Cardiac atrium fibroblast (primary cell): ENCODE data around the gene CST1. TPM values are rescaled to one million over a fixed set of nuclear protein-coding genes. Genes with fewer than 3 reads are reported as not detected.

Experiments
- total RNA-seq: library from RNA; depleted of rRNA; stranded (reverse); fragments of >200 nt; gene quantifications from 2 replicates; pipeline ENCODE4 v1.2.3, GENCODE V29; 2015

CST1 gene, protein sequence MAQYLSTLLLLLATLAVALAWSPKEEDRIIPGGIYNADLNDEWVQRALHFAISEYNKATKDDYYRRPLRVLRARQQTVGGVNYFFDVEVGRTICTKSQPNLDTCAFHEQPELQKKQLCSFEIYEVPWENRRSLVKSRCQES
- not detected in 2 replicates for total RNA-seq

DNA sequence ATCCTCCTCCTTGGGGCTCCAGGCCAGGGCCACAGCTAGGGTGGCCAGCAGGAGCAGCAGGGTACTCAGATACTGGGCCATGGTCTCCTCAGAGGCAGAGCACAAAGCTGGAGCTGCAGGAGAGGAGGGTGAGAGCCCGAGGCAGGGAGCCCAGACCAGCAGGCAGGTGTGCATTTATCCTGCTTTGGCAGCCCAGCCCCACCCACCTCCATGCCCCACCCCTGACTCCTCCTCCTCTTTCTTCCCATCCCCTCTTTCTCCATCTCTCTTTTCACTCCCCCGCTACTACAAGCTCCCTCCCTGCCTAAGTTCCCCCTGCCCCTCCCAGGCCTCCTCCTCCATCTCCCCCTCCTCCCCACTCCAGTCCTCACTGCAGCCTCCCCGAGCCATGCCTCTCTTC is at the start of gene CST1:
Gene CST1 (minus strand): TSS at position 150 of the 400 bp plus-strand sequence. CDS start 69 bp downstream, at position 81.

Other genes with a start within 250 kb of the CST1 start
- gene CST9L, start 182.5 kb downstream of the CST1 start, total RNA-seq: not detected in 2 replicates
- not detected in 2 replicates for gene CST9, start 145.0 kb downstream of the CST1 start, total RNA-seq
- gene CST3, start 113.0 kb downstream of the CST1 start, total RNA-seq: 815 and 985 TPM in 2 replicates
- not detected in 2 replicates for gene CST4, start 61.9 kb downstream of the CST1 start, total RNA-seq
- 0.16 TPM in 1 of 2 replicates, not detected in the other for gene CST2, start 75.8 kb upstream of the CST1 start, total RNA-seq
- gene CST5, start 128.8 kb upstream of the CST1 start, total RNA-seq: not detected in 2 replicates
- not detected in 2 replicates for gene GGTLC1, start 237.8 kb upstream of the CST1 start, total RNA-seq